ENCODE results near the gene AFG1L.

- TF ChIP-seq CTCF (IDR thresholded peaks at IDR 0.05) (no peak), POLR2A (IDR thresholded peaks at IDR 0.05) (no peak)
These were observed 269.3 kb downstream of the AFG1L start for GRCh38 chr6:108564178-108564577.

All from adrenal gland (tissue), 5 donors.